Fibroblast of villous mesenchyme (primary cell): ENCODE data around the gene ABCG2. TPM values are rescaled to one million over a fixed set of nuclear protein-coding genes. Genes with fewer than 3 reads are reported as not detected.

Source experiments
- DNase-seq: peaks from one replicate; pipeline ENCODE4 v3.0.0-alpha.2; 2010; ENCODE audit warnings: low read depth
- H3K4me3 ChIP-seq: 2 replicates; pipeline ENCODE4 v1.5.1; 2011; ENCODE audit warnings: low read depth, mild to moderate bottlenecking, low read length
- total RNA-seq: library from RNA; depleted of rRNA; stranded (reverse); fragments of >200 nt; gene quantifications from 2 replicates; pipeline ENCODE4 v1.2.3, GENCODE V29; 2012
- TF ChIP-seq, protein P1 (sequence below): IDR thresholded peaks from 2 replicates; pipeline ENCODE4 v1.5.1; 2012; ENCODE audit warnings: low read depth, mild to moderate bottlenecking, low read length; ENCODE audit not compliant: insufficient read depth

The ABCG2 gene
- total RNA-seq, 1 donor, result 2.2 TPM

DNA sequence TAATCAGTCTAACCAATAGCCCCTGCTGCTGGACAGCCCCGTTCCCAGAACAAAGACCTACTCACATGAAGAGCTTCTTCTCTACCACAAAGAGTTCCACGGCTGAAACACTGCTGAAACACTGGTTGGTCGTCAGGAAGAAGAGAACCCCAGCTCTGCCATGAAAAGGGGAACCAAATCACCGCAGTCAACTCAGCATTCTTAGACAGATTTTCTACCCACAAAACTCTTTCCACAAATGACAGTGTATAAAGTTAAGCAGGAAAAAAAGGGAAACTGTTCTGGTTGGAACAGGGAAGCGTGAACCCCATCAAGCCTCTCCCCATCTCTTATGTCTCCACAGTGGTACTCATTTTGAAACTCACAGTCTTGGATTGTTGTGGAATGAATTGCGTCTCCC is 57.3 kb downstream of the ABCG2 start:
- H3K4me3 ChIP-seq, result no peak overlapping the region
- TF ChIP-seq, protein P1, sequence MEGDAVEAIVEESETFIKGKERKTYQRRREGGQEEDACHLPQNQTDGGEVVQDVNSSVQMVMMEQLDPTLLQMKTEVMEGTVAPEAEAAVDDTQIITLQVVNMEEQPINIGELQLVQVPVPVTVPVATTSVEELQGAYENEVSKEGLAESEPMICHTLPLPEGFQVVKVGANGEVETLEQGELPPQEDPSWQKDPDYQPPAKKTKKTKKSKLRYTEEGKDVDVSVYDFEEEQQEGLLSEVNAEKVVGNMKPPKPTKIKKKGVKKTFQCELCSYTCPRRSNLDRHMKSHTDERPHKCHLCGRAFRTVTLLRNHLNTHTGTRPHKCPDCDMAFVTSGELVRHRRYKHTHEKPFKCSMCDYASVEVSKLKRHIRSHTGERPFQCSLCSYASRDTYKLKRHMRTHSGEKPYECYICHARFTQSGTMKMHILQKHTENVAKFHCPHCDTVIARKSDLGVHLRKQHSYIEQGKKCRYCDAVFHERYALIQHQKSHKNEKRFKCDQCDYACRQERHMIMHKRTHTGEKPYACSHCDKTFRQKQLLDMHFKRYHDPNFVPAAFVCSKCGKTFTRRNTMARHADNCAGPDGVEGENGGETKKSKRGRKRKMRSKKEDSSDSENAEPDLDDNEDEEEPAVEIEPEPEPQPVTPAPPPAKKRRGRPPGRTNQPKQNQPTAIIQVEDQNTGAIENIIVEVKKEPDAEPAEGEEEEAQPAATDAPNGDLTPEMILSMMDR, result no peak
- DNase-seq, result no peak

DNA sequence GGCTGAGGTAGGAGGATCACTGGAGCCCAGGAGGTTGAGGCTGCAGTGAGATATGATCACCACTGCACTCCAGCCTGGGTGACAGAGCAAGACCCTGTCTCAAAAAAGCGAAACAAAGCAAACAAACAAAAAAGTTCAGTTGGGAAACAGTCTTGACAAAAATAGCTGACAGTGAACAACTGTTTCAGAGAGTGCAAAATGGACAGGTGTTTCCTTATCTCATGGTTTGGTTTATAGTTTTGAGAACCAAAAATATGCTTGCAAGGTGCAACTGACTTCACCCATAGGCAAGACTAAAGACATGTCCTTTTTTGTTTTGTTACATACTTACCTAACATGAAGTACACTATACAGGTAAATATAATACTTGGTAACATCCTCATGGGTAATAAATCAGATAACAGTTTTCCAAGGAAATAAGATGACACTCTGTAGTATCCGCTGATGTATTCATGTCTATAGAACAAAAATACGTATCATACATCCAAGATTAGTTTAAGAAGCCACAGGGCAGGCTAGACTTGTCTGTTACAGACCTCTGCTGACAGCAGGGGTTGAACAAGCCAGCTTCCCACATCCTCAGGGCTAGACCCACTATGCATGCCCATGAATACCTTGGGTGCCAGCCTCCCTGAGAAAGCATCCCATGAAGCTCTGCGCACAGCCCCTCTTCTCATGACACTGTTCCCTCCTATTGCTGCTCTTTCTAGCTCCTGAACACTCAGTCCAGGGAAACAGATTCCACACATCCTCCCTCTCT is 59.3 kb downstream of the ABCG2 start:
- no peak overlapping the region for H3K4me3 ChIP-seq
- TF ChIP-seq, protein P1, result no peak
- no peak for DNase-seq

DNA sequence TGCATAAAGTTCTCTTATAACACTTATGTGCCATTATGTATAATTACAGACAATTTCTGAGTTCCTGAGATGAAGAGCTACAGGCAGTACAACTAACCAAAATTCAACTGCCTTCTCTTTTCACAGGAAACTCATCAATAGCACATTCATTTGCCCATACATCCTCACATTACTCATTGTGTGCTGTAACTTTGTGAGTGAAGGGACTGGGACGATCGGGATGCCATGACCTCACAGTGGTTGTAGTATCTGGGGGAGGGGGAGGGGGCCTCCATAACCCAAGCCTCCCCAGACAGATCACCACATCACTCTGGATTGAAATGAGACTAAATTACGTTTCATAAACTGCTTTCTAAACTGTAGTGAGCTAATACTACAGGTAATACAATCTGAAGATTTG is 60.7 kb downstream of the ABCG2 start:
- TF ChIP-seq, protein P1, result no peak
- no peak overlapping the region for H3K4me3 ChIP-seq
- no peak for DNase-seq

DNA sequence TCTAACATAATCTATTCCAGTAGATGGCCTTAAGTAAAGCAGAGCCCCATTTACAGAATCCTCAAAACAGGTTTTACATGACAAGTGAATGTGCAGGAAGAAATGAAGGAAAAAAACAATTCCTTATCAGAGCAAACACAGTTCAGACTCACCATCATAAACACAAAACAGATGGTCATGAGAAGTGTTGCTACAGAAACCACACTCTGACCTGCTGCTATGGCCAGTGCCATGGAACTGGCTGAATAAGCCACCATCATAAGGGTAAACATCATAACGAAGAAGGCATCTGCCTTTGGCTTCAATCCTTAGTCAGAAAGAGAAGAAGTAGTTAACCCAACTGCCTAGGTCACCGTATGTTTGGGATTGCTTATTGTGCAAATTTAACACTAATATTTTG is 61.1 kb downstream of the ABCG2 start:
- no peak overlapping the region for H3K4me3 ChIP-seq
- TF ChIP-seq, protein P1, result no peak
- DNase-seq, result peak; percentile 76

DNA sequence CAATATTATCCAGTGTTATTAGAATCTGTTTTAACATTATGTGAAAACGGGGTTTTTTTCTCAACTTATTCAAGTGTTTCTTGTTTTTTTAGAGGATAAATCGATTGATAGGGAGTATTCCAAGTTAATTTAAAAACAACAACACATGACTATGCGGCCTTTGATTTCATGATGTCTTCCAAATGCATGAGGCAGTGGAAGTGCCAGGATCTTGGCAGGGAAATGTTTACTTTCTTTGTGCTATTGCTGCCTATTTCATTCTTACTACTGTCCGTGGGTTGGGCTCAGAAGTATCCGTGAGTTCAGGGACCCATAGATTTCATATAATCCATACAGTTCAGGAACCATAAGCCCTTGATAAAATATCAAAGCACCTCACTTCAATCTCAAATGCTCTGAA is 64.6 kb downstream of the ABCG2 start:
- DNase-seq, result no peak
- TF ChIP-seq, protein P1, result no peak

DNA sequence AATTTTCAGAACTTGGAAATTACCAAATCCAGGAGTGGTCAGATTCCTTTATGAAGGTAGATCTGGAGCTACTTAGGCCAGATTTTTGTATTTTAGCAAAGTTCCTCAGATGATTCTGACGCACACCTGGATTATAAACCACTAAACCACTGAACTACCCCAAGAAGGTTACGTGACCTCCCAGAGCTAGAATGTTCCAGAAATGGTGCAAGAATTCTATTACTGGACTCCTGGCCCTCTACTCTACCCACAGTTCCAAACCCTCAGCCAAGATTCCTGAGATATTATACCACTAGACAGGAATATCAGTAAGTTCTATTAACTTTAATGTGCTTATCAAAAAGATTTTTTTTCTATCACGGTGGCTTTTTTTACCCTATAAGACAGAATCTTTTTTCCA is 67.1 kb downstream of the ABCG2 start:
- DNase-seq, result no peak
- TF ChIP-seq, protein P1, result no peak
- no peak overlapping the region for H3K4me3 ChIP-seq

More for the DNA sequence above, 64.6 kb downstream of the ABCG2 start:
- H3K4me3 ChIP-seq, result no peak overlapping the region

DNA sequence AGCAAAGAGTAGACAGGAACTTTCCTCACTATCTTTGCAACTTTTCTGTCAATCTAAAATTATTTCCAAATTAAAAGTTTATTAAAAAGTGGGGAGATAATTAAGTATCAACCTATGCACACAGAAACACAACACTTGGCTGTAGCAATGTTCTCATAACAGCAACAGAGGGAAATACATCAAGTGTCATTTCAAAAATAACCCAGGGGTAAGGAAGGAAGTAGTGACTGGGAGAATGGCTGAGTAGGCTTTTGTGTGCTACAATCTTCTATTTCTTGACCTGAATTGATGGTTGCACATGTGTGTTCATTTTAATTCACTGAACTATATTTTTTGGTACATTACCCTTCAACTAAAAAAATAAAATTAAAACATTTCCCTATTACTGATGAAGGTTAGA is 67.5 kb downstream of the ABCG2 start:
- no peak for DNase-seq
- no peak overlapping the region for H3K4me3 ChIP-seq
- TF ChIP-seq, protein P1, result no peak
